ENCODE results near the gene ZFYVE21.

DNA sequence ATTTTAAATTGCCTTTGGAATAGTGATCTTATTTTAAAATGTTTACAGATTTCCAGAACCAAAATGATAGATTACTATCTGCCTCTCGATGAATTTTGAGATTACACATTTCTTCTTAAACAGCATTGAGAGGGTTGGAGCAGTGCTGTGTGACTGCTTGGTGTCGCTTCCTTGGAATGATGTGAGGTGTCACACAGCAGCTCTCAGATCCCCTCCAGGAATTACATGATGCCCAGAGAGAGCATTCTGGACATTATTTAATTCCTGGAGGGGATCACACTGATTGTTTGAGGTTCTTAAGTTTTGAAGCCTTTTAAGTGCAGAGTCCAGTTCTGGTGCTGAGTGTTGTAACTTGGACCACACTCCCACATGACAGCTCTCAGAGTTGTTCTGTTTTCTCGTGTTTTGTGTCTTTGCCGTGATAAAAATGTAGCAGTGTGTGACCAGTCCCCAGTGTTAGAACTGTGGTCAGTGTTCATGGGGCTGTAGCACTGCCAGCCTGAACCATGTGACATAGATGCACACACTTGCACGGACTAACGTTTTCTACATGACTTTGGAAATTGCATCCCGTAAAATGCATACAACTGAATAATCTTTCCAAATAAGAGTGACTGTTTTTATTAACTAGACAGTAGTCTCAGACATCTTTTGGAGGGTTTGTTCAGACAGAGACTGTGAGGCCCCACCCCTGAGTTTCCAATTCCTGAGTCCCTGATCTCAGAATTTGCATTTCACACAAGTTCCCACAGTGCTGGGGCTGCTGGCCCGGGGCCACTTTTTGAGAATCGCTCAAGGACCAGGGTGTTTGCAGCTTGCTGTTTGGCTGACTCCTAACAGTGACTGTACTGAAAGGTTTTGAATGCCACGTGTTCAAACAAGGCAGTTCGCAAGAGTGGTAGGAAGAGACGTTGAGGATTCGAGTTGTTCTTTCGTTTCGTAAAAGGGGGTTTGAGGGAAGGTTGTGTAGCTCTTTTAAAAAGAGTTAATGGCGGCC, 26.4 kb upstream of the ZFYVE21 start:
- TF ChIP-seq, protein P1, sequence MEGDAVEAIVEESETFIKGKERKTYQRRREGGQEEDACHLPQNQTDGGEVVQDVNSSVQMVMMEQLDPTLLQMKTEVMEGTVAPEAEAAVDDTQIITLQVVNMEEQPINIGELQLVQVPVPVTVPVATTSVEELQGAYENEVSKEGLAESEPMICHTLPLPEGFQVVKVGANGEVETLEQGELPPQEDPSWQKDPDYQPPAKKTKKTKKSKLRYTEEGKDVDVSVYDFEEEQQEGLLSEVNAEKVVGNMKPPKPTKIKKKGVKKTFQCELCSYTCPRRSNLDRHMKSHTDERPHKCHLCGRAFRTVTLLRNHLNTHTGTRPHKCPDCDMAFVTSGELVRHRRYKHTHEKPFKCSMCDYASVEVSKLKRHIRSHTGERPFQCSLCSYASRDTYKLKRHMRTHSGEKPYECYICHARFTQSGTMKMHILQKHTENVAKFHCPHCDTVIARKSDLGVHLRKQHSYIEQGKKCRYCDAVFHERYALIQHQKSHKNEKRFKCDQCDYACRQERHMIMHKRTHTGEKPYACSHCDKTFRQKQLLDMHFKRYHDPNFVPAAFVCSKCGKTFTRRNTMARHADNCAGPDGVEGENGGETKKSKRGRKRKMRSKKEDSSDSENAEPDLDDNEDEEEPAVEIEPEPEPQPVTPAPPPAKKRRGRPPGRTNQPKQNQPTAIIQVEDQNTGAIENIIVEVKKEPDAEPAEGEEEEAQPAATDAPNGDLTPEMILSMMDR (IDR thresholded peaks at IDR 0.05): no peak
- TF ChIP-seq POLR2A (IDR thresholded peaks at IDR 0.05) (no peak), POLR2AphosphoS5 (IDR thresholded peaks at IDR 0.05) (no peak)
